IMR-90 (cell line): Measurements from ENCODE around the gene CD96. TPM values are rescaled to one million over a fixed set of nuclear protein-coding genes. Genes with fewer than 3 reads are reported as not detected.

Experiments
- ATAC-seq: fragments of 200-7000 bp; cut with Tn5 transposase; 2 replicates; pipeline ENCODE4 v1.9.1; 2020; ENCODE audit warnings: low read depth, mild to moderate bottlenecking, moderate library complexity
- BruUV-seq: library from RNA; stranded (reverse); fragments of 400-500 nt; replicated peaks from 2 replicates; lab custom pipeline; 2021; lab: Mats Ljungman, UMichigan
- CTCF ChIA-PET: fragments of 300-600 bp; formaldehyde crosslinking; extraction: SDS; loops from one replicate; lab custom pipeline; 2021; ENCODE audit warnings: antibody characterized with exemption; lab: Yijun Ruan, JAX
- POLR2A ChIA-PET: fragments of 300-600 bp; sonication (Branson Sonifier 250); formaldehyde crosslinking; loops from one replicate; lab custom pipeline; 2022; ENCODE audit warnings: antibody characterized with exemption; ENCODE audit not compliant: unreplicated experiment; lab: Charles Lee
- DNase-seq: peaks from one replicate; pipeline ENCODE4 v3.0.0; 2013
- H2AFZ ChIP-seq: replicated peaks from 2 replicates; pipeline ENCODE3; 2013; ENCODE audit warnings: low read length, mild to moderate bottlenecking; ENCODE audit not compliant: poor library complexity
- H2AK5ac ChIP-seq: 2 replicates; pipeline ENCODE4 v1.6.1; 2013; ENCODE audit warnings: low read depth, low read length, inconsistent platforms
- H2AK9ac ChIP-seq: replicated peaks from 2 replicates; pipeline ENCODE3; 2013; ENCODE audit warnings: mild to moderate bottlenecking, low read depth, low read length, moderate library complexity; ENCODE audit not compliant: poor library complexity
- H2BK120ac ChIP-seq: 2 replicates; pipeline ENCODE4 v1.6.1; 2013; ENCODE audit warnings: low read depth, low read length, inconsistent platforms
- H2BK15ac ChIP-seq: 3 replicates; pipeline ENCODE4 v1.6.1; 2013; ENCODE audit warnings: low read depth, low read length, inconsistent platforms
- H2BK20ac ChIP-seq: 2 replicates; pipeline ENCODE4 v1.6.1; 2013; ENCODE audit warnings: low read depth, mild to moderate bottlenecking, inconsistent platforms, low read length, moderate library complexity
- H2BK5ac ChIP-seq: 2 replicates; pipeline ENCODE4 v1.6.1; 2013; ENCODE audit warnings: mild to moderate bottlenecking, low read depth, low read length, inconsistent platforms; ENCODE audit not compliant: poor library complexity, severe bottlenecking
- H3K14ac ChIP-seq: replicated peaks from 2 replicates; pipeline ENCODE4 v1.6.1; 2013; ENCODE audit warnings: low read depth, low read length, inconsistent platforms
- H3K18ac ChIP-seq: 2 replicates; pipeline ENCODE4 v1.6.1; 2013; ENCODE audit warnings: low read depth, low read length, control low read depth
- H3K23ac ChIP-seq: 2 replicates; pipeline ENCODE4 v1.6.1; 2013; ENCODE audit warnings: low read depth, low read length, inconsistent platforms
- H3K27ac ChIP-seq: 2 replicates; pipeline ENCODE4 v1.5.1; 2013; ENCODE audit warnings: mild to moderate bottlenecking, control low read depth, low read length; ENCODE audit not compliant: insufficient read depth
- H3K27me3 ChIP-seq: 2 replicates; pipeline ENCODE4 v1.6.1; 2013; ENCODE audit warnings: low read length; ENCODE audit not compliant: control insufficient read depth, insufficient read depth
- H3K36me3 ChIP-seq: 2 replicates; pipeline ENCODE4 v1.6.1; 2013; ENCODE audit warnings: low read length, mixed read lengths; ENCODE audit not compliant: control insufficient read depth, insufficient read depth
- H3K4ac ChIP-seq: 2 replicates; pipeline ENCODE4 v1.6.1; 2013; ENCODE audit warnings: low read depth, low read length, inconsistent platforms
- H3K4me1 ChIP-seq: 2 replicates; pipeline ENCODE4 v1.6.1; 2013; ENCODE audit warnings: low read length, mixed read lengths; ENCODE audit not compliant: control insufficient read depth, insufficient read depth
- H3K4me2 ChIP-seq: 2 replicates; pipeline ENCODE4 v1.6.1; 2013; ENCODE audit warnings: low read depth, mild to moderate bottlenecking, control low read depth, low read length, moderate library complexity
- H3K4me3 ChIP-seq: 2 replicates; pipeline ENCODE4 v1.5.1; 2013; ENCODE audit warnings: low read depth, mild to moderate bottlenecking, control low read depth, low read length, moderate library complexity; ENCODE audit not compliant: insufficient read depth
- H3K56ac ChIP-seq: 2 replicates; pipeline ENCODE4 v1.6.1; 2013; ENCODE audit warnings: low read length, inconsistent platforms; ENCODE audit not compliant: insufficient read depth; ENCODE audit errors: extremely low read depth
- H3K79me1 ChIP-seq, 2 experiments: 2 replicates each; pipeline ENCODE4 v1.6.1; 2013; ENCODE audit warnings: low read length in 2 of 2, inconsistent platforms in 1 of 2, low read depth in 1 of 2
- H3K9ac ChIP-seq: 2 replicates; pipeline ENCODE4 v1.6.1; 2013; ENCODE audit warnings: low read depth, low read length, control low read depth
- H3K9me1 ChIP-seq: 2 replicates; pipeline ENCODE4 v1.6.1; 2013; ENCODE audit warnings: low read length, inconsistent platforms; ENCODE audit not compliant: insufficient read depth
- H3K9me3 ChIP-seq: 2 replicates; pipeline ENCODE4 v1.6.1; 2013; ENCODE audit warnings: low read length; ENCODE audit not compliant: control insufficient read depth, insufficient read depth
- H4K20me1 ChIP-seq: 2 replicates; pipeline ENCODE4 v1.6.1; 2013; ENCODE audit warnings: low read length, inconsistent platforms; ENCODE audit not compliant: insufficient read depth
- H4K5ac ChIP-seq: 2 replicates; pipeline ENCODE4 v1.6.1; 2013; ENCODE audit warnings: mild to moderate bottlenecking, low read depth, low read length, control low read depth
- H4K8ac ChIP-seq, 2 experiments: 2 replicates each; pipeline ENCODE4 v1.6.1; 2013; ENCODE audit warnings: low read depth in 2 of 2, low read length in 2 of 2, control low read depth in 1 of 2, inconsistent platforms in 1 of 2
- H4K91ac ChIP-seq: 2 replicates; pipeline ENCODE4 v1.6.1; 2013; ENCODE audit warnings: low read depth, low read length, inconsistent platforms; ENCODE audit not compliant: insufficient read depth
- BHLHE40 ChIP-seq: fragments of 150-350 bp; IDR thresholded peaks from 2 replicates; pipeline ENCODE4 v1.6.1; 2016; ENCODE audit warnings: mild to moderate bottlenecking, low read depth, low read length
- CEBPB ChIP-seq: IDR thresholded peaks from 2 replicates; pipeline ENCODE4 v1.6.1; 2012; ENCODE audit warnings: low read depth, low read length, improper control_type of control experiment
- CHD1 ChIP-seq: IDR thresholded peaks from 2 replicates; pipeline ENCODE4 v1.6.1; 2012; ENCODE audit warnings: low read depth, low read length, improper control_type of control experiment
- ELK1 ChIP-seq: fragments of 150-350 bp; IDR thresholded peaks from 2 replicates; pipeline ENCODE4 v1.6.1; 2016; ENCODE audit warnings: low read depth, mild to moderate bottlenecking, low read length, moderate library complexity, borderline replicate concordance
- FOS ChIP-seq: fragments of 150-350 bp; IDR thresholded peaks from 2 replicates; pipeline ENCODE4 v1.6.1; 2016; ENCODE audit warnings: low read depth, low read length
- MAFK ChIP-seq: IDR thresholded peaks from 2 replicates; pipeline ENCODE4 v1.6.1; 2012; ENCODE audit warnings: low read depth, low read length, improper control_type of control experiment
- MAZ ChIP-seq: IDR thresholded peaks from 2 replicates; pipeline ENCODE4 v1.6.1; 2012; ENCODE audit warnings: low read depth, mild to moderate bottlenecking, low read length, improper control_type of control experiment, moderate library complexity, borderline replicate concordance
- MXI1 ChIP-seq: IDR thresholded peaks from 2 replicates; pipeline ENCODE4 v1.6.1; 2012; ENCODE audit warnings: low read depth, mild to moderate bottlenecking, low read length, moderate library complexity, borderline replicate concordance
- NFE2L2 ChIP-seq: fragments of 150-350 bp; IDR thresholded peaks from 2 replicates; pipeline ENCODE4 v1.6.1; 2016; ENCODE audit warnings: low read depth, mild to moderate bottlenecking, low read length
- POLR2A ChIP-seq: IDR thresholded peaks from 2 replicates; pipeline ENCODE4 v1.6.1; 2012; ENCODE audit warnings: mild to moderate bottlenecking, low read depth, low read length
- RAD21 ChIP-seq: IDR thresholded peaks from 2 replicates; pipeline ENCODE4 v1.6.1; 2012; ENCODE audit warnings: low read length, improper control_type of control experiment
- RCOR1 ChIP-seq: IDR thresholded peaks from 2 replicates; pipeline ENCODE4 v1.6.1; 2012; ENCODE audit warnings: mild to moderate bottlenecking, low read length, improper control_type of control experiment; ENCODE audit not compliant: insufficient replicate concordance
- RFX5 ChIP-seq: IDR thresholded peaks from 2 replicates; pipeline ENCODE4 v1.8.0; 2012; ENCODE audit warnings: low read depth, mild to moderate bottlenecking, low read length, moderate library complexity
- SMC3 ChIP-seq: fragments of 150-350 bp; IDR thresholded peaks from 2 replicates; pipeline ENCODE4 v1.6.1; 2016; ENCODE audit warnings: low read depth, mild to moderate bottlenecking, antibody characterized with exemption, low read length, moderate library complexity
- USF2 ChIP-seq: fragments of 150-350 bp; IDR thresholded peaks from 2 replicates; pipeline ENCODE4 v1.6.1; 2017; ENCODE audit warnings: mild to moderate bottlenecking, antibody characterized with exemption, low read length, low read depth
- WGBS, 2 experiments: methylation state at CpG; one replicate each; pipeline versions ENCODE4 v1.1.5 to v1.1.7; 2013; ENCODE audit warnings: missing lambda C conversion rate in 2 of 2; ENCODE audit not compliant: insufficient read length in 1 of 2; ENCODE audit errors: extremely low coverage in 2 of 2; 5-methylcytosine and 5-hydroxymethylcytosine counted together
- dilution Hi-C: fragments of 300-500 bp; cut with HindIII; formaldehyde crosslinking; loops from one replicate; pipeline ENCODE4 v1.14.3; 2018; ENCODE audit warnings: low sequenced_read_pairs; ENCODE audit not compliant: unreplicated experiment
- in situ Hi-C: fragments of 300-500 bp; cut with MboI; formaldehyde crosslinking; loops from 3 replicates; pipeline ENCODE4 v1.14.3; 2019; ENCODE audit warnings: low sequenced_read_pairs, inconsistent platforms, mixed read lengths
- intact Hi-C: fragments of 100-400 bp; cut with micrococcal nuclease; formaldehyde crosslinking; loops from 2 replicates; pipeline ENCODE4 v1.10.0; 2022
- polyA plus RNA-seq, 3 experiments: library from polyadenylated mRNA; depleted of rRNA; stranded (reverse); fragments of >200 nt; gene quantifications; 2 replicates each; pipeline ENCODE4 v1.2.3, GENCODE V29; 2012; ENCODE audit warnings: low replicate concordance in 1 of 3
- total RNA-seq: library from RNA; depleted of rRNA; stranded (reverse); fragments of >200 nt; gene quantifications from 2 replicates; pipeline ENCODE4 v1.2.3, GENCODE V29; 2012
- TF ChIP-seq, protein P1 (sequence below): conservative IDR thresholded peaks from 2 replicates; pipeline ENCODE4 v1.5.1; 2012; ENCODE audit warnings: mild to moderate bottlenecking, low read depth, low read length, improper control_type of control experiment

The CD96 gene
- total and polyA plus RNA-seq, 2 of the 4 experiments (the other 2 are of a cell fraction): 0.05 to 0.18 TPM

DNA sequence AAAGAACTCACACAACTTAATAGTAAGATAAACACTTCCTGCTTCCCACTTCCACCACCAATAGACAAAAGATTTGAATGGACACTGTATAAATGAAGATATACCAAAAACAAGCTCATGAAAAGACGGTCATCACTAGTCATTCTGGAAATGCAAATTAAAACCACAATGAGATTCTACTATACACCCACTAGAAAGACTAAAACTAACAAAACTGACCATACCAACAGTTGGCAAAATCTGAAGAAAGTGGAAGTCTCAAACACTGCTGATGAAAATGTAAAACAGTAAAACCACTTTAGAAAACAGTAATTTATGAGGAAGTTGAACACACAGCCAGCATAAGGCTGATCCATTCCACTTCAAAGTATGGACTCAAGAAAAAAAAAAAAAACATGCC lies 35.6 kb upstream of the CD96 start:
- Histone ChIP-seq H2BK120ac (no peak overlapping the region), H3K14ac (no peak overlapping the region), H3K27me3 (peaks cover 3% of the 10 kb centered on the region; the same call in 1 of the 2 replicates), H3K18ac (no peak overlapping the region), H3K79me1 (no peaks in the 10 kb centered on the region), H3K4me2 (no peak overlapping the region), H2BK15ac (no peak overlapping the region), H2BK5ac (no peak overlapping the region), H3K9ac (no peak overlapping the region), H4K20me1 (no peaks in the 10 kb centered on the region), H3K23ac (no peak overlapping the region), H3K27ac (no peak overlapping the region), H3K9me3 (no peaks in the 10 kb centered on the region), H3K9me1 (no peaks in the 10 kb centered on the region), H3K56ac (no peak overlapping the region), H2BK20ac (no peak overlapping the region), H3K4ac (no peak overlapping the region), H3K4me3 (no peak overlapping the region), H4K8ac (no peak overlapping the region), H4K91ac (no peak overlapping the region), H4K5ac (no peak overlapping the region), H2AK5ac (no peak overlapping the region), H3K36me3 (no peaks in the 10 kb centered on the region), H2AK9ac (no peak overlapping the region), H3K4me1 (no peaks in the 10 kb centered on the region), H2AFZ (no peak overlapping the region)
- DNase-seq (no peak), ATAC-seq (no peak)
- TF ChIP-seq MAZ (no peak), NFE2L2 (no peak), CEBPB (no peak), CHD1 (no peak), RFX5 (no peak), SMC3 (no peak), ELK1 (no peak), RAD21 (no peak), BHLHE40 (no peak), FOS (no peak), RCOR1 (no peak), POLR2A (no peak), MAFK (no peak), USF2 (no peak), MXI1 (no peak)
- TF ChIP-seq, protein P1, sequence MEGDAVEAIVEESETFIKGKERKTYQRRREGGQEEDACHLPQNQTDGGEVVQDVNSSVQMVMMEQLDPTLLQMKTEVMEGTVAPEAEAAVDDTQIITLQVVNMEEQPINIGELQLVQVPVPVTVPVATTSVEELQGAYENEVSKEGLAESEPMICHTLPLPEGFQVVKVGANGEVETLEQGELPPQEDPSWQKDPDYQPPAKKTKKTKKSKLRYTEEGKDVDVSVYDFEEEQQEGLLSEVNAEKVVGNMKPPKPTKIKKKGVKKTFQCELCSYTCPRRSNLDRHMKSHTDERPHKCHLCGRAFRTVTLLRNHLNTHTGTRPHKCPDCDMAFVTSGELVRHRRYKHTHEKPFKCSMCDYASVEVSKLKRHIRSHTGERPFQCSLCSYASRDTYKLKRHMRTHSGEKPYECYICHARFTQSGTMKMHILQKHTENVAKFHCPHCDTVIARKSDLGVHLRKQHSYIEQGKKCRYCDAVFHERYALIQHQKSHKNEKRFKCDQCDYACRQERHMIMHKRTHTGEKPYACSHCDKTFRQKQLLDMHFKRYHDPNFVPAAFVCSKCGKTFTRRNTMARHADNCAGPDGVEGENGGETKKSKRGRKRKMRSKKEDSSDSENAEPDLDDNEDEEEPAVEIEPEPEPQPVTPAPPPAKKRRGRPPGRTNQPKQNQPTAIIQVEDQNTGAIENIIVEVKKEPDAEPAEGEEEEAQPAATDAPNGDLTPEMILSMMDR: no peak
- BruUV-seq: no TSS peak
- in situ Hi-C loops (no loop called here), intact Hi-C loops (no loop called here), dilution Hi-C loops (no loop called here)
- no CpG with 5 or more reads among the region's 1 CpG for WGBS, 2 experiments
- ChIA-PET CTCF (interaction anchor here (0.9 kb wide), 1 partner anchor 14 kb away, joined by 5 read pairs; no protein-coding TSS in a partner anchor), POLR2A (no interaction called here)
